Measurements from ENCODE around the gene BDKRB1. TPM values are rescaled to one million over a fixed set of nuclear protein-coding genes. Genes with fewer than 3 reads are reported as not detected.

The BDKRB1 gene
- total RNA-seq, 2 donors from 2014 or later = not detected

DNA sequence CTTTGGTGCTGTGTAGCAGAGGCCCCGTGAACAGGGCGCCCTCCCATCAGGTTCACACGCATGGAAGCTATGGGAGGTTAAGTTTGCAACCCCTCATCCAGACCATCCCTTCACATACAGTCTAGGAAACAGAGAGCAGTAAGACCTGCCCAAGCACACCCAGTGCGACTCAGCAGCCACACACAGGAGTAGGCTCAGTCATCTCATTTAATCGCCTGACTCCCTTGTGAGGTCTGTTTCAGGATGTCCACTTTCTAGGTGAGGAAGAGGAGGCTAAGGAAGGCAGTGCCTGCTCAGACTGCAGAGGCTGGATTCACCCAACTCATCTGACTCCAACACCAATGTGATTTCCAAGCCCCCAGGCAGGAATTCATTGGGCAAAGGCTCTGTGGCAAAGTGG, 11.9 kb downstream of the BDKRB1 start:
- Mint-ChIP-seq H3K36me3 (peaks cover 0 to 7% of the 10 kb centered on the region in 2 donors), H3K9me3 (peaks cover 0 to 4% of the 10 kb centered on the region in 2 donors), H3K27ac (no peak overlapping the region)
- ATAC-seq = no peak
- DNase-seq (ENCODE audit: low spot score in 2 of 2) = no peak

DNA sequence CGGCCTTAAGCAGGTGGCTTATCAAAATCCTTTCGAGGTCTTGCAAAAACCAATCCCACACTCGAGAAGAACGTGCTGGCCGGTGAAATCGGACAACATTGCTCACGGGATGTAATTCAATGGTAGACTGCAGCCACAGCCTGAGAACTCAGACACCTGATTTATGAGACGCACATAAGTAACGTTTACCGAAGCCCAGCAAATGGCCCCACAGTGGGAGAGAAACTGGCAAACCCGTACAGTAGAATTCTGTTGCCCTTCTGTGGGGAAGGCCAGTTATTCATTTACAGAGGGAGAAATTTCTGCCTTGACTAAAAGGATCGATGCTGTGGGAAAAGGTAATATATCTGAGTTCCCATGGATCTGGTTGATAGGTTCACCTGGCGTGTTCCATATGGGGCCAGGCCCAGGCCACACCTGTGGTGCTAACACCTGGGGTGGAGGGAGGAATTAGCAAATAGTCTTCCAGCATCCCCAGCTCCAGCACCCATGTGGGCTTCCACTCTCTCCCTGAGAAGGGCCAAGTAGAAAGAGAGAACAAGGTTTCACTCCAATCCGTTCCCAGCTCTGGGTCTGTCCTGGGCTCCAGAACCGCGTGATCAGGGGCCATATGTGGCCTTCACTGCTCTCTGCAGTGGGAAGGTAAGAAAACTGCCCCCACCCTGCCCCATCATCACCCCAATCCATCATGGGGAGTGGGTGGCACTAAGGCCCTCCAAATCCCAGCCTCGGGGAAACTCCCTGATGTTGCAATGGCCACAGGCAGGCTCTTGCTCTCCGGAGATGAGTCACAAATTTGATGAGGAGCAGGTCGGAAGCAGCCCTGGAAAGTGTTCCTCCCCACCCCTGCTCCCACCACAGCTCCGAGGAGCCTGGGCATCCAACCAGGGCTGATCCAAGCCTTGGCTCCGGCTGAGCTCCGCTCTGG, 12.7 kb downstream of the BDKRB1 start:
- H3K36me3 Mint-ChIP-seq = peaks cover 0 to 7% of the 10 kb centered on the region in 2 donors
- no peak overlapping the region for H3K27ac Mint-ChIP-seq

DNA sequence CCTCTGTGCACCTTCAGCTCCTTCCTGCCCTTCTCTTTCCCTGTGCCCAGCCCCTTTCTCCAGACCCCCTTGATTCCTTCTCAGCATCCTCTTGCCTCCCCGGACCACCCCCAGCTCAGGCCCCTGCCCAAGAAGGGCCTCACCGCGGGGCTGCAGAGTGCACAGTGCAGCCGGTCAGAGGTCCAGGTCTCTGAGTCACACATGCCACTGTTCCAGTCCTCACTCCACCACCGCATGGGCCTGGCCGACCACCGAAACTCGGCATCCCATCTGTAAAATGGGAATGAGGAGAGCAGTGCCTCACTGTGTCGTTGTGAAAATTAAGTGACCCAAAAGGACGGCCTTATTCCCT, 13.3 kb downstream of the BDKRB1 start:
- Mint-ChIP-seq H3K27ac (peak overlapping the region in 1 of 2 donors; percentile 1), H3K36me3 (peaks cover 0 to 7% of the 10 kb centered on the region in 2 donors), H3K9me3 (peaks cover 0 to 4% of the 10 kb centered on the region in 2 donors)
- DNase-seq (ENCODE audit: low spot score in 2 of 2) (no peak), ATAC-seq (no peak)

More for the DNA sequence above, 12.7 kb downstream of the BDKRB1 start:
- ATAC-seq (no peak), DNase-seq (ENCODE audit: low spot score in 2 of 2) (no peak)
- H3K9me3 Mint-ChIP-seq = peaks cover 0 to 4% of the 10 kb centered on the region in 2 donors

DNA sequence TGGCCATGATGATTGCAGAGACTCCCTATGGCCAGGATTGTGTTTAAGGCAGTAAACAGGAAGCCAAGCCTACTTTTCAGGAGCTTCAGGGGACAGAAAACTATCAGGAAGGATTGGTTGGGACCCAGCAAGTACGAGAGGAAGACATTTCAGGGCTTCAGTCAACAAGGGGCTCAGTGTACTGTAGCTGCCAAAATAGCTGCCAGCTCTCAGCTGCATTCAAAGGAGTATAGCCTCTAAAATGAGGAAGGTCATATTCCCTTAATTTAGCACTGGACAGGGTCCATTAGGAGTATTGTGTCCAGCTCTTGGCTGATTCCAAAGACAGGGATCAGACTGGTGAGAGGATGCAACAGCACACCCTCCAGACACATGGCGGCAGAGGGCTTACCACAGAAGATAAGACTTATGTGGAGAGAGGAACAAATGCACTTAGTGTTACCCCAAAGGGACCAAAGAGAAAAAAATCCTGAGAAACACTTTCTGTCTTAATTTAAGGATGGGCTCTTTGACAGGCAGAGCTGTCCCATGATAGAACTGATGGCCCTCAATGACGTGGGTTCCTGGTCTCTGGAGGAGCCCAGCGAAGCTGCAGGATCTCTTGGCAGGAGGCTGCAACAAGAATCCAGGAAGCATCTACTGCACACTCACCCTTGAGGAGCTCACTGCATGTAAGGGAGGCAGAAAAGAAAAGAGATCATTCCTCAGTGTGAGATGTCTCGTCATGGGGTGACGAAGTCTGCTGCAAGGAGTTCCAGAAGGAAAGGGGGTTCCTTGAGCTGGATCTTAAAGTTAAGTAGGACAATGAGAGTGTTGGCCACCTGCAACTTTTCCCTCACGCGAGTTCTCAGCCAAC, 14.8 kb downstream of the BDKRB1 start:
- Mint-ChIP-seq H3K9me3 (peaks cover 0 to 4% of the 10 kb centered on the region in 2 donors), H3K27ac (no peak overlapping the region), H3K36me3 (peaks cover 0 to 7% of the 10 kb centered on the region in 2 donors)
- ATAC-seq (no peak), DNase-seq (ENCODE audit: low spot score in 2 of 2) (no peak)

DNA sequence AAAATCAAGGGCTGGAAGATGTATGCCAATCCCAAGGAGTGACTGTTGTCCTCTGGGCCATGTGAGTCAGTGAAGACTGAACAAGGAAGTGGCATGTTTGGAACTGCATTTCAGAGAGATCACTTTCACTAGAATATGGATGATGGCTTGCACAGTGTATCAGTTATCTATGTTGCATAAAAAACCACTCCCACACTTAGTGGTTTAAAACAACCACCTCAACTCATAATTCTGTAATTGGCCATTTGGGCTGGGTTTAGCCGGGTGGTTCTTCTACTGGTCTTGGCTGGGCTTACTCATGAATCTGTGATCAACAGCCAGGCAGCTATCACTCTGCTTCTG, 15.4 kb downstream of the BDKRB1 start:
- Mint-ChIP-seq H3K9me3 (peaks cover 0 to 4% of the 10 kb centered on the region in 2 donors), H3K36me3 (peaks cover 0 to 7% of the 10 kb centered on the region in 2 donors), H3K27ac (no peak overlapping the region)
- no peak for DNase-seq (ENCODE audit: low spot score in 2 of 2)
- ATAC-seq = no peak

DNA sequence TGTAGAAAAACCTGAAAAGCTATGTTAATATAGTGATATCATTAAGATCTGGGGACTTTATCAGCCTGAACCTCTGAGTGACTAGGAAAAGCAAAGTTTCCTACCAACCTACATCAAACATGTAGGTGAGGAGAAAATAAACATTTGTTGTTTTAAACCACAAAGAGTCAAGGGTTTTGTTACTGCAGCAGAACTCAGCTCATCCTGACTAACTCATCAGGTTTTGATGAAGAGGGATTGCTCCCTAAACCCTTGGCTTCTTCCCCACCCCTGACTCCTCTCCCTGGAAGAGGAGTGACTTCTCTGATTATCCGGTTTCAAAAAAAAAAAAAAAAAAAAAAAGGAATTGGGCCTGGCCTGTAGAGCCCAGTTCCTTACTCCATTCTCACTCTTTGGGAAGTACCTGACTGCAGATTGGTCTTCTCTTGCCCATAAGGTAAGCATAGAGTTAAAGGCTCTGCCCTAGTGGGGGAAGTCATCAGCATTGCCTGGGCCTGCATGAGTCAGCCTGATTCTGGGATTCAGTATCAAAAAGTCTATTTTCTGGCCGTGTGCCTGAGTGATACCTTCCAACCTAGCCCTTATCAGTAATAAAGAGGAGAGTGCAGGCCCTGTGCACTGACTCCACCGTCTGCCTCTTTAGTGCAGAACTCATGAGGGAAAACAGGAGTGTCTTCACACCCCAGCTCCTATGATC, 16.9 kb downstream of the BDKRB1 start:
- H3K27ac Mint-ChIP-seq = no peak overlapping the region
- H3K36me3 Mint-ChIP-seq = peaks cover 3 to 7% of the 10 kb centered on the region in 2 donors
- H3K9me3 Mint-ChIP-seq = peaks cover 3 to 4% of the 10 kb centered on the region in 2 donors
- DNase-seq (ENCODE audit: low spot score in 2 of 2) = no peak
- no peak for ATAC-seq

DNA sequence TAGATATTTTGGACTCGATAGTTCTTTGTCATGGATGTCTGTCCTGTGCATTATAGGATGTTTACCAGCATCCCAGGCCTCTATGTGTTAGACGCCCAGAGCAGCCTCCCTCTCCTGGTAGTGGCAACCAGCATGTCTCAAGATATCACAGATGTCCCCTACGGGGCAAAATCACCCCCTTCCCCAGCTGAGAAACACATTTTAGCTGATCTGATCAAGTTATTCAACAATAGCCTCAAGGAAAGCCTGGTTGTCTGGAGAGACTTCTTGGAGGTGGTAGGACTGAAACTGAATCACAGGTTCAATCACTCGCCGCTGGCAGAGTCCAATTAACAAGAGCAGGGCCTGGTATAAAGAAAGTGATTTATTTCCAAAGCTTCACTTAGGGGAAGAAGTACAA, 17.6 kb downstream of the BDKRB1 start:
- H3K27ac Mint-ChIP-seq = no peak overlapping the region
- peaks cover 4% of the 10 kb centered on the region in 2 donors for H3K9me3 Mint-ChIP-seq
- DNase-seq (ENCODE audit: low spot score in 2 of 2) (no peak), ATAC-seq (no peak)
- peaks cover 5 to 7% of the 10 kb centered on the region in 2 donors for H3K36me3 Mint-ChIP-seq

DNA sequence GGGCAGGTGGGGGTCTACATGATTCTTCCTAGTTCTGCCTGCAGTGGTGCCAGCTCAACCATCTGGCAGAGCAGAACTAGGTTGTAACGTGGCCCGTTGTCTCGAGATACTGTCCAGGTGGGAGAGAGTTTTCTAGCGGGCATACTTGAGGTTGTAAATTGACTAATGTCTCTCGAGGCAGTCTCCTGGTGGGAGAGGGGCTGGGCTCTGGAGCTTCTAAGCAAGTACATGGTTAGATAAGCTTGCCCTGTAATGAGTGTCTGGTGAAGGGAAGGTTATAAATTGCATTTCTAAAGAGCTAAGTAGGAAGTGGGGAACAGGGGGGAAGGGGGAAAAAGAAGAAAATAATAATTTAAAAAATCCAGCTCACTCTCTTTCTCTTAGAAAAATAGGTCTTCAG, 18.1 kb downstream of the BDKRB1 start:
- ATAC-seq (no peak), DNase-seq (ENCODE audit: low spot score in 2 of 2) (no peak)
- Mint-ChIP-seq H3K9me3 (peaks cover 4% of the 10 kb centered on the region in 2 donors), H3K27ac (no peak overlapping the region), H3K36me3 (peaks cover 5 to 7% of the 10 kb centered on the region in 2 donors)

DNA sequence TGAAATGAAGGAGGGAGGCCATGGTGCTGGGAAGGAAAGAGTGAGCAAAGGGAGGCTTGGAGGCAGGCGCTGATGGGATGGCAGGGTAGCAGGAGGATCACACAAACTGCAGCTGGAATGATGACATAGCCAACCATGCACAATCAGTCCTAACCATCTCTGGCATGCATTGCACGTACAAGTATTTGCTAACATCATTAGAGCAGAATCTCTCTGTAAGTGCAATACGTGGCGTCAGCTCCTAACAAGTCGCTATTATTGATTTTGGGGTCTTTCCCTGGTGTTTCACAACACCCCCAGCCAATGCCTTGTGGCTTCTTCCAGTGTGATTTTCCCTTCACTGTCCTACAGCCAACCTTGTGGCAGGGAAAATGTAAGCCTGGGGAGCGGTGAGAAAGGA, 18.5 kb downstream of the BDKRB1 start:
- DNase-seq (ENCODE audit: low spot score in 2 of 2) (no peak), ATAC-seq (no peak)
- H3K36me3 Mint-ChIP-seq = peaks cover 5 to 7% of the 10 kb centered on the region in 2 donors
- H3K9me3 Mint-ChIP-seq = peaks cover 4% of the 10 kb centered on the region in 2 donors
- H3K27ac Mint-ChIP-seq = no peak overlapping the region

DNA sequence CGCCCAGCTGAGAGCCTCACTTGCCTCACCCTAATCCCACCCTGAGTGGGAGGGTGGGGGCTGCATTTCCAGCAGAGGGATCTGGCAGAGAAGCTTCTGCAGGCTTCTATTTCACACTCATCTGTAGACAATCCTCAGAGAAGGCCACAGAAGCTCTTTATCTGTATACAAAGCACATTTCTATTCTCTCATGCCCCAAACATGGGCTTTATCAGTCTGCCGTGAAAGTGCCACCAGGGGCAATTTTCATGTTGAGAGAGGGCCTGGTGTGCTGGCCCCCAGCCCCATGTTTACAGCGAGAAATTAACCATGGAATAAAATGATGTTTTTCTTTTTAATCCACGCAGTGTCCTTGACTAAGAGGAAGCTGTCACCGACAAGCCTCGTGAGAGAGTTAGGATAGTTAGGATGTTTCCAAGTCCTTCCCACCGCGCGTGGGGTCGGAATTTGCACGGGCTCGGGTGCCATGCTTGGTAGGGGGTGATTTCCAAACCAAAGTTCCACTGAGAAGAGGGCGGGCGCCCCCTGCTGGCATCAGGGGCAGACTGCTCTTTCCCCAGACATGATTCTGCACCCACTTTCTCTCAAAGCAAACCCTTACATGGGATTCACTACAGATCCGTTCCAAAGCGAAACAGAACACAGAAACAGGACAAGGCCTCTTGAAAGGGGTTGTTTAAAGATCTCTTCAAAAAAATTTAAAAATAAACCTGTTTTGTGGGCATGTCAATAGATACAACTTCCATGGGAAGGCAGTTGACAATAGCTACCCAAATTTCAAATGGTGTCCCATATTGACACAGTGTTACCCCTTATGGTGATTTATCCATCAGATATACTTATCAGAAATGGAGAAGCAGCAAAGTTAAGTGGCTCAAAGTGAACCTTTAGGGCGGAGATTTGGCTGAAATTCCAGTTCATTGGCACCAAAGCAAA, 19.4 kb downstream of the BDKRB1 start:
- ATAC-seq = peak; percentile 59 to 63
- DNase-seq (ENCODE audit: low spot score in 2 of 2) = peak; percentile 57 to 81
- peaks cover 4% of the 10 kb centered on the region in 2 donors for H3K9me3 Mint-ChIP-seq
- no peak overlapping the region for H3K27ac Mint-ChIP-seq
- peaks cover 5 to 7% of the 10 kb centered on the region in 2 donors for H3K36me3 Mint-ChIP-seq

DNA sequence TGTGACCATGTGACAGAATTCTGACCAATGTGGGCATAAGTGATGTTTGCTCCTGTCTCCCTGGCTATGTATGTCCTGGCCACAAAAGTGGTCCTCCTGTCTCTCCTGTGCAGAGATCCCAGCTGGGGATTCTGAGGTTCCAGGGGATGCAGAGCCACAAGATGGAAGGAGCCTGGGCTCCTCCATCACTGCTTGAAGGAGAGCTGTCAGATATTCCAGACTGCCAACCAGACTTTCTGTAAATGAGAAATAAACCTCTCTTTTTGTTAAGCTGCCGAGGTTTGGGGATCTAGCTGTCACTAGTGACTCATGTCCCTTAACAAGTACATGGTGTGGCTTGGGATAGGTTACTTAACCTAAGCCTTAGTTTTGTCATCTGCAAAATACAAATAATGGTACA, 21.9 kb downstream of the BDKRB1 start:
- Mint-ChIP-seq H3K27ac (no peak overlapping the region), H3K36me3 (peaks cover 0 to 5% of the 10 kb centered on the region in 2 donors), H3K9me3 (peaks cover 0 to 4% of the 10 kb centered on the region in 2 donors)
- DNase-seq (ENCODE audit: low spot score in 2 of 2) (no peak), ATAC-seq (no peak)

DNA sequence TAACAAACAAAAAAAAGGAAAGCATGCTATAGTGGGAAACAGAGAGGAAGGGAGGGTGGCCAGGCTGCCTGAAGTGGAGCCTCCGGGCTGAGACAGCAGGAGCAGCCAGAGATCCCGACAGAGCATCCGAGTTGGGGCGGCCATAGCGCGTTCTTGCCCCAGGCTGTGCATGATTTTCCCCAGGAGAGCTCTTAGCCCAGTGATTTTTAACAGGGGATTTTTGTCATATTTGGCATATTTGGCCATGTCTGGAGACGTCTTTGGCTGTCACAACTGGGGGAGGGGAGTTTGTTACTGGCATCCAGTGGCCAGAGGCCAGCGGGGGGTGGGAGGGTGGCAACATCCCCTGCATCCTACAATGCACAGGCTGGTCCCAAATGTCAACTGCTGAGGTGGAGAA, 23.6 kb downstream of the BDKRB1 start:
- ATAC-seq (no peak), DNase-seq (ENCODE audit: low spot score in 2 of 2) (no peak)
- peaks cover 0 to 4% of the 10 kb centered on the region in 2 donors for H3K9me3 Mint-ChIP-seq
- no peak overlapping the region for H3K27ac Mint-ChIP-seq
- peaks cover 0 to 5% of the 10 kb centered on the region in 2 donors for H3K36me3 Mint-ChIP-seq

DNA sequence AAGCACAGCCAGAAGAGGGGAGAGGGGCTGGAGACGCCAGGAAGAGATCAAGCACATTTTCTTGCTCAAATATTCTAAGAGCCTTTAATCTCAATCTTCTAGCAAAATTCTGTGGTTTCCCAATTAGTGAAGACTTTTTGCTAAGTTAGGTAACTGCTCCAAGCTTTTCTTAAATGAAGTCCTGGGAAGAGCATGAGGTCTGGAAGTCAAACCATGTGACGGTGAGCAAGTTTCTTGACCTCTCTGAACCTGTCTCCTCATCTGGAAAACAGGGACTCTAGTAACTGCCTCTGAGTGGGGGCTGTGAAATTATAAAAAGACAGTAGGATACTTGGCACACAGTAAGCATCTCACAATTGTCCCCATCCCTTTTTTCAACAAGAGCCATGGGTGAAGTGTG, 24.1 kb downstream of the BDKRB1 start:
- DNase-seq (ENCODE audit: low spot score in 2 of 2) = no peak
- H3K27ac Mint-ChIP-seq = no peak overlapping the region
- H3K36me3 Mint-ChIP-seq = peaks cover 0 to 5% of the 10 kb centered on the region in 2 donors
- peaks cover 0 to 4% of the 10 kb centered on the region in 2 donors for H3K9me3 Mint-ChIP-seq
- no peak for ATAC-seq

DNA sequence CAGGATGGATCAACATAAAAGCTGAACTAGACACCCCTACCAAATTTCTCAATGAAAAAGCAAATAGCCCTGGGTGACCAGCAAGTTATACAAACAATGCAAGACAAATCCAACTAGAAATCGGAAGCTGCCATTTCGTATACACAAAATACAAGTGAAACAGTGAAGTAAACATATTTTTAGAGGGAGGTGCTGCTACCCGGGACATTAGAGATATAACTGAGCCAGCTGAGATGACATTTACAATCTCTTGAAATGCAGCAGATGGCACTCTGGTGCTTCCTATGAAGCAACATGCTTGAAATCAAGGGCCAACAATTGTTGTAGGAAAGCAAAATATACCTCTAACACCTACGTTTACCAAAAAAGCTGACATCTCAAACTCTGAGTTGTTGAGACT, 25.5 kb downstream of the BDKRB1 start:
- Mint-ChIP-seq H3K27ac (no peak overlapping the region), H3K36me3 (peaks cover 4 to 5% of the 10 kb centered on the region in 2 donors), H3K9me3 (peaks cover 0 to 4% of the 10 kb centered on the region in 2 donors)
- ATAC-seq (no peak), DNase-seq (ENCODE audit: low spot score in 2 of 2) (no peak)

DNA sequence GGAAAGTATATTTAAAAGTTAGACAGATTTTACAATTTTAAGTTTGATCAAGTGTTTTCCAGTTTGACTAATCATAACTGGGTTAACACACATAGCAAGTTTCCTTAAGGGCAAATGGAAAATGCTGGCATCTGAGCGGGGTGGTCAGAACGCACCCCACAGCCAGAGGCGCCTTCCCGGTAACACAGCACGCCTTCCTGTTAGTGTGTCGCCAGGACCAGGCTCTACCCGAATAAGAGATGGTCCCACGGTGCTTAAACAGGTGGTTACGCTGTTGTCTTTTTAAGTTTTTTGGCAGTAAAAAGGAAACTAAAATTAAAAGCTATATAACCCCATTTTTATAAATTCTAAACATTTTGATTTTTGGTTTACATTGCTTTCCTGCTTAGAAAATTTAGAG, 28.0 kb downstream of the BDKRB1 start:
- no peak overlapping the region for H3K27ac Mint-ChIP-seq
- no peaks in the 10 kb centered on the region for H3K9me3 Mint-ChIP-seq
- ATAC-seq = no peak
- DNase-seq (ENCODE audit: low spot score in 2 of 2) = no peak
- peaks cover 0 to 4% of the 10 kb centered on the region in 2 donors for H3K36me3 Mint-ChIP-seq

DNA sequence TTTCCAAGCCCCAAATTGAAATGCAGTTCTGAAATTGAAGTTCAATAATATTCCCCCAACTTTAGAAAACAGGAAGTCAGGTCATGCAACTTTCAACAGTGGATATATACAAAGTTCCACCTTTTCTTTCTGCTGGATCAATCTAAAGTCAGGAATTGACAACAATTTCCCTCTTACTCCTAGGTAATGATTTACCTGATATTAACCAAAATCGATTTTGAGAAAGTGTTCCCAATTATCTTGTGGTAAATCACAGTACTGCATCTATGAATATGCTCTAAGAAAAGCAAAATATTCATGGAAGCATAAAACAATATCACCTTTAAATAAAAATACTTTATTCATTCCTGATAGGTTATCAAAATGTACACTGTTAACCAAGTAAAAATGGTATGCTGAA, 28.4 kb downstream of the BDKRB1 start:
- Mint-ChIP-seq H3K9me3 (no peaks in the 10 kb centered on the region), H3K27ac (no peak overlapping the region), H3K36me3 (peaks cover 0 to 4% of the 10 kb centered on the region in 2 donors)
- no peak for DNase-seq (ENCODE audit: low spot score in 2 of 2)
- no peak for ATAC-seq

Data from activated naive CD4-positive, alpha-beta T cell treated with anti-CD3 and anti-CD28 coated beads, Interleukin-2, amount 50 U/mL, for 72 hours (primary cell).